ENCODE measurements around the gene SLC4A7. TPM values are rescaled to one million over a fixed set of nuclear protein-coding genes. Genes with fewer than 3 reads are reported as not detected.

The SLC4A7 gene
- polyA plus RNA-seq, 1 donor, result 24.6 TPM

DNA sequence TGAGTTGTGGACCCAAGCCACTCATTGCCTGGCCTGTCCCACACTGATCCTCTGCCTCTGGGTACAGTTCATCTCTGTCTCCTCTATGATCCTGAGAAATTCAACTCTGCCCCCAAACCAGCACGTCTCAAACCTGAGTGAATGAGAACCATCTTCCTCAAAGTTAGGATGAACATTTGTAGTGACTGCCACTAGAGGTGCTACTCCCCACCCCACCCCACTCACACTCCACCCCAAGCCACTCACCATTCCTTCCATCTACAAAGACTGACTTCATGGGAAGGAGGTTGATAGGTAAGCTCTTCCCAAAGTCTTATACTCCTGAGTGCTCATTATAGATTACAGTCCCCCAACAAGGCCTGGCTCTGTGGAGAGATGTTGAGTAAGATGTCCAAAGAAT is 158.8 kb downstream of the SLC4A7 start:
- H3K4me1 ChIP-seq (ENCODE audit: control insufficient read depth, insufficient read depth, low read length), result no peaks in the 10 kb centered on the region
- no peaks in the 10 kb centered on the region for H3K9me3 ChIP-seq (ENCODE audit: control insufficient read depth, low read depth, low read length)
- H3K27me3 ChIP-seq (ENCODE audit: control insufficient read depth, insufficient read depth, low read length), result no peaks in the 10 kb centered on the region
- no peak for DNase-seq
- no peak overlapping the region for H3K4me3 ChIP-seq (ENCODE audit: low read length)
- no peaks in the 10 kb centered on the region for H3K36me3 ChIP-seq (ENCODE audit: control insufficient read depth, insufficient read depth, low read length)
- H3K27ac ChIP-seq (ENCODE audit: low read length), result no peak overlapping the region
- no CpG with 5 or more reads among the region's 1 CpG for WGBS (ENCODE audit: insufficient coverage, low lambda C conversion rate)

DNA sequence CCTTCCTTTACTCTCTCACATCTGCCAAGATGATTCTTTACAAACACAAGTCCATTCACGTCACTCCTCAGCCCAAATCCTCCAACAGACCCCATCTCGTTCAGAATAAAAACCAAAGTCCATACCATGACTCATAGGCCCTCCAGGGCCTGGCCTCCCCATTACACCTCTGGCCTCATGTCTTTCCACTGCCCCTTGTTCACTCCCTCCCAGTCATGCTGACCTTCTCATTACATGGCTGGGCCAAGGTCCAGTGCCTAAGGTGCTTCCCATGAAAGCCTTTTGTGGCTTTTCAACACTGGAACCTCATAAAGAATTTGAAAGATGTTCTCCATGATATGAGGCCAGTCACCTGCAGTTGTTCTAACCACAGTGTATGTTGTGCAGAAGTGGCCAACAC is 159.5 kb downstream of the SLC4A7 start:
- Histone ChIP-seq H3K27me3 (ENCODE audit: control insufficient read depth, insufficient read depth, low read length) (no peaks in the 10 kb centered on the region), H3K9me3 (ENCODE audit: control insufficient read depth, low read depth, low read length) (no peaks in the 10 kb centered on the region), H3K27ac (ENCODE audit: low read length) (no peak overlapping the region), H3K36me3 (ENCODE audit: control insufficient read depth, insufficient read depth, low read length) (no peaks in the 10 kb centered on the region), H3K4me3 (ENCODE audit: low read length) (no peak overlapping the region), H3K4me1 (ENCODE audit: control insufficient read depth, insufficient read depth, low read length) (no peaks in the 10 kb centered on the region)
- peak; percentile 4 to 33 for DNase-seq
- WGBS (ENCODE audit: insufficient coverage, low lambda C conversion rate), result no CpG with 5 or more reads among the region's 2 CpGs

DNA sequence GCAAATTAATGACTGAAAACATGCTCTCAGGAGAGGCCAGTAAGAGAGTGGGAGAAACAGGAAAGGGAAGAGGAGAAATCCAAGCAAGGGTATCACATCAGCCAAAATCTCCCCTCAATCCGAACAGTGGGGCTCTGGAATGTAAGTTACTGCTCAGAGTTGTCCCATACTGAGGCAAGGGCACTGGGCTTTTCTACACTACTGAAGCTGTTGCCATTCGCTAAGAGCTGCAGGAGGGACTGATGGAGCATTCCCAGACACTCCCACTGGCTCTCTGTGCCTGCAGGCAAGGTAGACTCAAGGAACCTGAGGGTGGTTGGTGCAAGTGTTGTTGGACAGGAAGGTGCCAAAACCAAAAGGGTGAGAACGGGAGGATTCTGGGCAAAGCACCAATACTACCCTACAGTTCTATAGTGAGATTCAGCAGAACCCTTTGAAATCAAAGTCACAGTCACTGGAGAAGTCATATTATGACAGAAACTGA is 161.1 kb downstream of the SLC4A7 start:
- WGBS (ENCODE audit: insufficient coverage, low lambda C conversion rate), result no CpG with 5 or more reads among the region's 3 CpGs
- Histone ChIP-seq H3K4me3 (ENCODE audit: low read length) (no peak overlapping the region), H3K27me3 (ENCODE audit: control insufficient read depth, insufficient read depth, low read length) (no peaks in the 10 kb centered on the region), H3K9me3 (ENCODE audit: control insufficient read depth, low read depth, low read length) (no peaks in the 10 kb centered on the region), H3K4me1 (ENCODE audit: control insufficient read depth, insufficient read depth, low read length) (no peaks in the 10 kb centered on the region), H3K27ac (ENCODE audit: low read length) (no peak overlapping the region), H3K36me3 (ENCODE audit: control insufficient read depth, insufficient read depth, low read length) (no peaks in the 10 kb centered on the region)
- DNase-seq, result no peak

Other genes starting within 250 kb of the SLC4A7 start
- 0.87 TPM for gene NEK10, start 115.0 kb downstream of the SLC4A7 start, polyA plus RNA-seq
- gene EOMES, start 237.9 kb upstream of the SLC4A7 start, polyA plus RNA-seq, result 1.2 TPM